ENCODE data around the gene ALK. TPM values are rescaled to one million over a fixed set of nuclear protein-coding genes. Genes with fewer than 3 reads are reported as not detected.
"Not testable (repeated sequence)": the region's sequence is repeated elsewhere in the genome, so short reads cannot be mapped to it uniquely, and the experiment has no call there.

ALK gene
- total RNA-seq, 1 experiment from 2014 or later = 0.06 TPM

DNA sequence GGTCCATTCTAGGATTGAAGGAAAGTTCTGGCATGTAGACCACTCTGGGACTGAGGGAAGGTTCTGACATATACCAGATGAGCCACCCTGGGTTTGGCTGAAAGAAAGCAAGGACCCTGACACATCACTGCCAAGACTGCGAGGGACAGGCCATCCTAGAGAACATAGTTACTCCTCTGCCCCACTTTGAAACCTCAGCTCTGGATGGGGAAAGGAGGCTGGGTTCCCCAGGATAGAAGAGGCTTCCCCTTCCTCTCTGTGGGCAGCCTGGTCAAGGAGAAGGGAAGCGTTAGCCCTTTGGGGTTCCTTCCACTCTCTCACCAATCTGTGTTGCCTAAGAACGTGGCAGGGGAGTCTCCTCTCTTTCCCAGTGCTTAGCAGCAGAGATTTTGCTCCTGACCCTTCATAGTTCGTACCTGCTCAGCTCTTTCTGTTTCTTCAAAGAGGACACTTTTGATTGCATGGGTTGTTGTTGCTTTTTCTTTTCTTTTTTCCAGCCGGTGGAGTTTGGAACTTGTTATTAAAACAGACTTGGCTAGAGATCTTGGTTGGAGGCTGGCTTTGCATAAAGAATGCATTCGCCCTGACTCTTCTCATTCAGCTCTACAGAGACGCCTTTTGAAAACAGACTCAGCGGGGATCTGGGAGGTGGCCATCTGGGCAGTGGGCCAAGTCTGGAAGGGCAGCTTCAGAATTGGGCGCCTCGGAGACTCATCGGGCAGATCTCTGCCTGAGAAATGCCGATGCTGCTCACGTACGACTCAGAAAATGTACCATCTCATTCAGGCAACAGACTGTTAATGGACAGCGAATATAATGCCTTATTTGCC, 640.1 kb downstream of the ALK start:
- peak; percentile 78 for DNase-seq (ENCODE audit: low read depth)

DNA sequence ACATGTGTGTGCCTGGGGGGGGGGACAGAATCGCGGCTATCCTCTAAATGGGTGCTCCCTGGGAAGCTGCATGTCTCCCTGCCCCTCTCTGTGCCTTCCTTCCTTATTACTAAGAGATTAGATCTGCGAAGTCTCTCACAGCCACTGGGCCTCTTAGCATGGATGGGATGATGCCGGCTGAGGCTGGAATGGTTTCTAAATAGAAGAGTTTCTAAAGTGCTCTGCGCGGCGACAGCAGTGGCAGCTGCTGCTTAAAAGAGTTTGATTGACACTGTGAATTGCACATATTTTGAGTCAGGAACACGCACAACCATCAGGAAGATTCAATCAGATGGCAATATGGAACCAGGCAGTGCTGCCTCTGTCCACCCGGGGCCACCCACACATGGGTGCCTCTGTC, 642.4 kb downstream of the ALK start:
- no peak for DNase-seq (ENCODE audit: low read depth)

DNA sequence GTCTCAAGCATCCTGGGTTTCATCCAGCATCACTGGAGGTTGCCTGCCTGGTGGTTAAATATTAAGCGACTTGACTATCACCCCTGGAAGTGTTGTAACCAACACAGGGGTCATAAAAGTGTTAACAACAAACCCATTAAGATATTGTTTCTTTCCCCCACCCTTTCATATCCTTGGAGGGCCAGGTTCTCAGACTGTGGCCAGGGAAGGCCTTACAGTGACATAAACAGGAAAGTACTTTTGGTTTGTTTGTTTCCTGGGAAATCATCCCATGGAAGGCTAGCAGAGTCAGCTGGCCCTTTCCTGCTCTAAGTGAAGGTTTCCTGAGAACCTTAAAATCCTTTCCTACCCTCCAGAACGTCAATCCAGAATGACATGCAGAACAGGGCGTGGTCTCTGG, 645.2 kb downstream of the ALK start:
- no peak for DNase-seq (ENCODE audit: low read depth)

DNA sequence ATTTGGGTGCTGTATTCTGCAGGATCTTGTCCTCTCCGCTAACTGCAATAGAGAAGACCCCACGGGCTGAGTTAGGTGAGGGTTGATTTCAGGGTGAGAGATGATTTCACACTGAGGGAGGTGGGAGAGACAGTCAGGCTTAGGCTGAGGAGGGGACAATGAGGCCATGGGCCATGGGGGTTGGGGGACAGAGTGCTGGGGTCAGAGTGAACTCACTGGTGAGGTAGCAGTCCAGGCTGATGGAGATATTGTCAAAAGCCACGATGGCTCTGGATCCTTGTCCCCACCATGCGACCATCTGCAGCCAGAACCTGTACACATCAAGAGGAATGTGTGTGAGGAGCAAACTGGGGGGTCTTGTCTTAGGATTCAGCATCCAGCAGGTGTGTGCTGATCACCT, 646.2 kb downstream of the ALK start:
- DNase-seq (ENCODE audit: low read depth) = no peak

DNA sequence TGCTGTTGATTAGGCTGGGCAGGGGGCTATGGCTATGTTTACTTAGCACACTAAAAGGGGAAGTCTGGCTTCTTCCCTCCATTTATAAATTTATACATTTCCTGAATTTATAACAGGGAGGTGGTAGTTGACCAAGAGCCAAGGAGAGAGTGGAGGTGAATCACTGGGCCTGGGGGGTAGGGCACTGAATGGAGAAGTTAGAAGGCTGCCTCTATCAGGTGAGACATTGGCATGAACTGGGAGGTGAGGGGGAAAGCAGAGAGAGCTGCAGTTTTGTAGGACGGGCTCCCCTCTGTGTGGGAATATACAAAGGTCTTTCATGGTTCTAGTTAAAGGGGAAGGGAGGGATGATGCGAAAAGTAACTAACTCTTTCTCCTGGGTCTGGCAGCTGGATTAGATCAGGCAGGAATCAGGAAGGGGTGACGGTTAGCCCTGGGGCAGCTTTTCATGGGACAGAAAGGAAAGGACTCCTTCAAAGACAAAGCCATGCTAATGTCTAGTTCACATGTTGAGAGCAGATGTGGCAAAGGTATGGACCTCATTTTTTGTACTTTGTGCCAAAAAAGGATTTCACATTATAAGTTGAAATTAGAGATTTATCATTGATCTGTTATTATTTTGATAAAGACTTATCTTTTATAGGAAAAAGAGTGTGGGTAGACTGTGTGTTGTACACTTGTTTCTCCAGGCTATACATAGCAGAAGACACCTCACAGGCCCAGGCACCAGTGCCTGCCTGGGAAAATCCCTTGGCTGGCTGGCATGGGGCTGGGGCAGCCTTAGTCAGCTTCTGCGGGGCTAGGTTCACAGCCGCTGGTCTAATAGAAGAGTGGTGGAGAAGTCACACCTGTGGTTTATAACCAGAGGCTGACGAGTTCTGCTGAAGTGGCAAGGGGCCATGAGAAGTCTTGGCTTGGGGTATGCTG, 647.4 kb downstream of the ALK start:
- DNase-seq (ENCODE audit: low read depth) = no peak

DNA sequence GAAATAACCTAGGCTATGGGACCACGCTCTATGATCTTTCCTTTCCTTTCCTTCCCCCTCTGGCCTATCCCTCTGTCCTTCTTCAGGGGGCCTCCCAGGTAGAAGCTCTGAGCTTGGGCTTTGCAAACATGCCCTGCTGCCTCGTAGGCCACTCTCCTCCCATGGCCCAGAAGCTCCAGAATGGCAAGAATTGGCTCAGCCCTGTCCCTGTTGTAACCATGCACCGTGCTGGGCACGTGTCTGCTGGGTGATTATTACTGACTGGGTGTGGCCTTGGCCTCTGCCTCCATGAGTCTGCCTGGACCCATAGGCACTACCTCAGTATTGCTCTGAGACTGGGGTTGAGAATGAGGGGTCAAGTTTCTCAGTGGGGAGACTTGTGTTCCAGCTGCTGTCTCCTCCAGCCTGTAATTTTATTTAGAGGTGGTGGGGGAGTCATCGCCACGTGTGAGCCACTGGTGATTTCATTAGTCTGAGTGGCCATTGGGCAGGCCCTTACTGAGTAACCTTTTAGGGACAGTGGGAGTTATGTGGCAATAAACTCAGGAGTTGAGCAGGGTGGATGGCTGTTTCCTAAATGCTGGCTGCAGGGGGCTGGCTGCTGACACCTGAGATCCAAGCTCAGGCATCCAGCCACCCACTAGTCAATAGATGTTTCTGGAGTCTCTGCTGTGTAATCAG, 648.2 kb downstream of the ALK start:
- no peak for DNase-seq (ENCODE audit: low read depth)

DNA sequence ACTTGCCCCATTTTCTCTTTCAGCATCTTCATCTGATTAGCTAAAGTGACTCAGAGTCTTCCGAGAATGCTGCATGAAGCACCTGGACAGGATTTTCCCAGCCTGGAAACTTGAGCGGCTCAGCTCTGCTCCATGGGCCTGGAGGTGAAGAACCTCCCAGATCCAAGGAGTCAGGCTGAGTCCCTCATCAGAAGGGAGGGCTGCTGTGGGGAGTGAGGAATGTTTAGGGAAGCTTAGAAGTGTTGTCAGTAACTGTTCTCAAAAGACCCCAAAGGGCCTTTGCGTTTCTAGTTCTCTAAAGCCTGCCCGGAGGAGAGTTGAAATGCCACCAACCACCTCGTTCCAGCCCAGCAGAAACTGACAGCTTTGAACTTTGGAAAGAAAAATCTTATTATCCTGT, 649.1 kb downstream of the ALK start:
- DNase-seq (ENCODE audit: low read depth) = no peak

DNA sequence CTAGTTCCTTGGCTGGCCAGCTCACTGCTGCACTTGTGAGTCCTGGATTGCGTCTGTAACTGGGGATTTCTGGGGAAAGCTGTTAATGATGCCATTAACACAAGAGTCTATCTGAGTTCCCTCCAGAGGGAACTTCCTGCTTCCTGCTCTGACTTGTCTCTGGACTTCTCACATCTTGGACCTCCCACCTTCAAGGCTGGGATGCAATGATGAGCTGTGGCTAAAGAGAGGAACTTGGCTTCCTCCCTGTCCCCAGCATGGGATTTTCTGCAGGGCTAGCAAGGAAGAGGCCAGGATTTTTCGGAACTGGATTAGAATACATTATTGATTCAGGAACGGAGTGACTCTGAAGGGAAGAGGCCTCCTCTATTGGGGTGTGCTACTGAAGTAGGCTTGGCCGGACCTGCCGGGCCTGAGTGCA, 650.7 kb downstream of the ALK start:
- DNase-seq (ENCODE audit: low read depth) = no peak

DNA sequence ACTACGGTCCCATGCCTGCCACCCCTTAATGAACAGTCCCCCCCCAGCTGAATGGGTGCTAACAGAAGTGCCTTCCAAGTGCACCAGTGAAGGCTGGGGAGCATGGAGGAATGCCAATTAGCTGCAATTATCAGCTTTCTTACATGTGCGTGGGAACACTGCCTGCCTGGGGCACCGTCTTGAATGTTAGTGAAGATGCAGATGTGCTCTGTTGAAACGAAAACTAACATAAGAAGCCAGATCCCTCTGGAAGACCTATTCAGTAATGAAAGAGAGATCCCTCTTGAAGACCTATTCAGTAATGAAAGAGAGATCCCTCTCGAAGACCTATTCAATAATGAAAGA, 651.6 kb downstream of the ALK start:
- no peak for DNase-seq (ENCODE audit: low read depth)

DNA sequence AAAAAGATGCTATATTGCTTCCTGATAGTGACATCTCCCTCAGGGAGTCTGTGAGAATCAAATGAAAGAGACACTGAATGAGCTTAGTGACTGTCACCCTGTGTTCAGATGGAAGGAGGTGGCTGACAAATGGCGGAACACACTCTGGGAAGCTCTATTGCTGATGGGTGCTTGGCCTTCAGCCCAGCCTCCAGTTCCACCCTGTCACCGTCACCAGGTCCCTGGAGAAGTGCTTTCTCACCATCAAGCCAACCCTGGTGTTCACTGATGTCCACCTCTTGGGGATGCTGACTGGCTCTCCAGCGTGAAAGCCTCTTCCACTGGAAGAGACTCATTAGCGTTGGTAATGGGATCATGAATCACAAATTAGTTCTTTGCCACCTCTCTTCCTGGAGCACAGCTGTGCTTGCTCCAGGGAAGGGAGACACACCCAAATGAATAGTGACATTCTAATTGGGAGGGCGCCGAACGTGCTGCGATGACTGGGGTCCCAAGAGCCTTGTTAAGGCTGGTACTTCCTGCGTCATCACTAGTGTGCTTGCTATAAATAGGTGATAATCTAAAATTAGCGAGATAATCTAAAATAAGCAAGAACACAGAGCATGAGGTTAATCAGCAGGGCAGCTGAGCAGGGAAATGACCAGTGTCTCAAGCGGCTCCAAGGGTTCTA, 652.2 kb downstream of the ALK start:
- DNase-seq (ENCODE audit: low read depth) = no peak

DNA sequence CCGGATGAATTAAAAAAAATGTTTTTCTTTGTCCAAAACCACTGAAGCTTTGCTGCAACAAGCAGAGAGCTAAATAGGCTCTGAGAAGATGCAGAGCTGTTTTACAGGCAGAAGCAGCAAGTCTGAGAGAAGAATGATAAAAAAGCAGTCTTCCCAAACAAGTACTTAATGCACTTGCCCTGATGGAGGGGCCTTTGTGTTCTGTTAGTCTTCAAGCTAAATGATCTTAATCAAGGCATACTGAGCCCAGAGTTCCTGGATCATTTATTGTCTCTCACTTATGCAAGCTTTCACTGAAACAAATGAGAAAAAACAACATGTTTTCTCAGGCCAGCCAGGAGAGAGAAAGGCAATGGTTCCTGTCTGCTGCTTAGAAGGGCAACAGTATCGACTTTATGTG, 653.7 kb downstream of the ALK start:
- DNase-seq (ENCODE audit: low read depth) = no peak

DNA sequence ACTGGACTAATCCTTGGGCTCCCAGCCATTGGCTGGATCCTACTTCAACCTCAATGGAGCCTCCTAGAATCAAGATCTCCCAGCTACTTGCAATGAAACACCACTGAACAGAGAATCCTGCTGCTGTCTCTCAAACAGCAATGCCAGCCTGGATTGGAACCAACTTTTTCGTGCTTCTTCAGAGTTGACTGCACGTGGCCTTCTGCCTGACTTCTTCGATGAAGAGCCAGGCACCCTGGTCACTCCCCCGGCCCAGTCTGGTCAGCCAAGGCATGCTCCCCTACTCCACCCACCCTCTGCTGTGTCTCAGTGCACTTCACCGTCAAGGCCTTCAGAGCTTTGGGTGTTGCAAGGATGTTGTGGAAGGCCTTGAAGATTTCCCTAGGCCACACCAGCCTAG, 657.5 kb downstream of the ALK start:
- no peak for DNase-seq (ENCODE audit: low read depth)

DNA sequence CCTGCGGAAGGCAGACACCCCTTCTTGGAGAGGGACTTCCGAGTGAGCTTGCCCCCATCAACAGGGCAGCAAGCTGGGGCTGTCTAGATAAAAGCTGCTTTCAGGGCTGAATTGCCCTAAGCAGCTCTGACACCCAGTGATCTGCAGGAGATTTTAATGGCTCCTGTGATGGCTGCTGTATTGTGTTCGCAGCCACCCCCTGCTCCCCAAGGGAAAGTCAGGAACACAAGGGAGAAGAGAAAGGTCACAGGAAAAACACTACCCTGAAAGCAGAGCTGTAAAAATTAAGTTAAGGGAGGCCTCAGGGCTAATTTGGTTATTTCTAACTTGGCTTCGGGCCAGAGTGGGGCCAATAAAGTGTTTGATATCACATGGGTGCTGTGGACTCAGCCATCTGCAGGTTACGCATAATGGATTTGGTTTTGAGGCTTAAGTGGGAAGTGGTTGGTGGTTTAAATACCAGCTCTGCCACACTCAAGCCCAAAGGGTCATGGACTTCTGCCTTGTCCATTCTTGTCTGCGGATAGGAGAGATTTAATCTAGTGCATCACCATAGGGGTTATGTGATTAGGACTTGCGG, 658.6 kb downstream of the ALK start:
- no peak for DNase-seq (ENCODE audit: low read depth)

DNA sequence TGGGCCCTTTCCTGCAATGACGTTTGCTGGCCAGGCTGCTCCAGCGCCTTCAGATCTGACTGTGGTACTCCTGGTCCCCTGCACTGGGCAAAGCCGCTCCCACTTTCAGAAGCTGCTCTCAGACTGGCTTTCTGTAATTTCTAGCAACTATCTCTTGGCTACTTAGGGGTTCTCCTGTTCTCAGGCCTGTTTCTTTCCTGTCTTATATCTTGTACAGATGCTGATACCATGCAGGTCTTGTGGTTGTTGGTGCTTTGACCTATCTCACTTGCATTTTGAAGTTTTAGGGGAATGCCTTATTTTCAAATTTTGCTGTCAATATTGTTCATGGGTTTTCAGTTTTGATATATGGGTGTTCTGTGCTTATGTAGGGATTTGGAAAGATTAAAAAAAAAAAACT, 660.4 kb downstream of the ALK start:
- DNase-seq (ENCODE audit: low read depth) = no peak

DNA sequence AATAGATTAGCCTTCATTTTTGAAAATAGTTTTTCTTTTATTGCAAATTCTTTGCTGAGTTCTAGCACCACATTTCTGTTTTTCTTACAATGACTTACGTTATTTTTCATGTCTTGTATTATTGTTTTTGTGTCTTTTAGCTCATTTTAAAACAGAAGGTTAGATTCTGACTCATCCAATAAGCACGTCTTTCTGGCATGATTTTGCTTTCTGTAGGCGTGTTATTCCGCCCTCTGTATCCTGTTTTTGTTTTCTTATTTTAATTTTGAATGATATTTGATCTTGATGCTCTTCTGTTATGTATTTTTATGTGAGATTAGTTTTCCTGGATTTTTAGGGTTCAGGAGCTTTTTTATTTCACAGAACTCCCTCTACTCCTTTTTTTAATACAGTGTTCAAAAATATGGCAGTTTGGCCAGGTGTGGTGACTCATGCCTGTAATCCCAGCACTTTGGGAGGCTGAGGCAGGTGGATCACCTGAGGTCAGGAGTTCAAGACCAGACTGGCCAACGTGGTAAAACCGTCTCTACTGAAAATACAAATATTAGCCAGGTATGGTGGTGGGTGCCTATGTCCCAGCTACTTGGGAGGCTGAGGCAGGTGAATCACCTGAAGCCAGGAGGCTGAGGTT, 661.1 kb downstream of the ALK start:
- DNase-seq (ENCODE audit: low read depth) = peak; percentile 78

DNA sequence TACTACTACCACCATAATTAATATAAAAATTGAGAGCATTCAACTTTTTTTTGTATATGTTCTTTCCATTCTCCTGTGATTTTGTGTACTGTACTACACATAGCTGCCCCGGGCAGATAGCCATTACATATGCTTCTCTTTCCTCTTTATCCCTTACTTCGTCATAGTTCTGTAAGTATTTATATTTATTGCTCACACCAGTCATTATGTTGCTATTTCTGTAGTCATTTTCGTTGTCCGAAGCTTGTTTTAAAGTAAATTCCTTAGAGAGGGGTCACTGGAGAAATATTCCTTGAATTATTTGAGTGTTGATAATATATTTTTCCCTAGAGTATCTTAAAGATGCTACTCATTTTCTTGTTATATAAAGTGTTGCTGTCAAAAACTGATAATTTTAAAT, 662.2 kb downstream of the ALK start:
- peak; percentile 50 for DNase-seq (ENCODE audit: low read depth)

DNA sequence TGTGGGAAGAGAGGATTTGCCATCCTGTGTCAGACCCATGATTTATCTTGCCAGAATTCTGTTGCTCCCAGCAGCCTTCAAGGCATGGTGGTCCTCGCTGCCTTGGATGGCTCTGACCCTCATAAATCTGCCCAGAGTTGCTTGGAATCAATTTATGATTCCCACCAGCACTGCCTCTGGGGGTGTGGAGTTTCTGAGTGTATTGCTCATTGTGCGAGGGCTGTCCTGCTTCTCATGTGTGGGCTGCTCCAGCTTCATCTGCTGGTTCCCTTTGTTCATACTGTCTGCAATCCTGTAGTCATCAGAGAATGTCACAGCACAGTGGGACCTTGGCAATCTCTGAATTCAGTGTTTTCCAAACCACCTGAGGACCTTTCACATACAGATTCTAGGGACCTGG, 666.4 kb downstream of the ALK start:
- no peak for DNase-seq (ENCODE audit: low read depth)

DNA sequence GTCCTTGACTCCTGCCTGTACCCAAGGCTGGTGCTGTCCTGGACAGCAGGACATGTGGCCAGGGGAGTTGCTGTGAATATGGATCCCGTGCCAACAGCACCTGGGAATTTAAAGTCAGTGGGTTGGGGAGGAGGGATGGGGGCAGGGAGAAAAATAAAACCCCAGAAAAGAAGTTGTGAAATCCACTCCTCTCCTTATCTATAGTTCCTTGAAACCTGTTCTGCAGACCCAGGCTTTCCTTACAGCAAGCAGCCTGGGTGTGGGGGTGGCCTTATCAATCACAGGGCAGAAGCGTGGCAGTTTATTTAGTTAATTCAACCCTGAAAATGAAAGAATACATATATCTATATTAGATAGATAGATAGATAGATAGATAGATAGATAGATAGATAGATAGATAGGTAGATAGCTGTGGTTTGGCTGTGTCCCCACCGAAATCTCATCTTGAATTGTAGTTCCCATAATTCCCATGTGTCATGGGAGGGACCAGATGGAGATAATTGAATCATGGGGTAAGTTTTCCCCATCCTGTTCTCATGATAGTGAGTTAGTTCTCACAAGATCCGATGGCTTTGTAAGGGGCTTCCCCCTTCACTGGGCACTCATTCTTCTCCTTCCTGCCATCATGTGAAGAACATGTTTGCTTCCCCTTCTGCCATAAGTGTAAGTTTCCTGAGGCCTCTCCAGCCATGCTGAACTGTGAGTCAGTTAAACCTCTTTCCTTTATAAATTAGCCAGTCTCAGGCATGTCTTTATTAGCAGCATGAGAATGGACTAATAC, 667.7 kb downstream of the ALK start:
- not testable (repeated sequence) for DNase-seq (ENCODE audit: low read depth)

DNA sequence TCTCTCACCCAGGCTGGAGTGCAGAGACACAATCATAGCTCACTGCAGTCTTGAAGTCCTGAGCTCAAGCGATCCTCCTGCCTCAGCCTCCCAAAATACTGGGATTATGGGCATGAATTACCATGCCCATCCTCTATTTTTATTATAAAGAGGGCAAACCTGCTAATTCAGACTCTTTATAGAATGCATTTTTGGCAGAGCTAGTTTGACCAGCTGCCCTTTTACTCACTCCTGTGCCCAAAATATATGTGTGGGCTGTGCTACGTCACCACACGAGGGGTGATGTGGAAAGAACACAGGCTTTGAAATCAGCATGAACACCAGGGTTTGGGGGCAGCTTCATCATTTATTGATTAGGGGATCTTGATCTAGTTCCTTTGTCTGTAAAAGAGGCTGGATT, 668.4 kb downstream of the ALK start:
- DNase-seq (ENCODE audit: low read depth) = no peak

DNA sequence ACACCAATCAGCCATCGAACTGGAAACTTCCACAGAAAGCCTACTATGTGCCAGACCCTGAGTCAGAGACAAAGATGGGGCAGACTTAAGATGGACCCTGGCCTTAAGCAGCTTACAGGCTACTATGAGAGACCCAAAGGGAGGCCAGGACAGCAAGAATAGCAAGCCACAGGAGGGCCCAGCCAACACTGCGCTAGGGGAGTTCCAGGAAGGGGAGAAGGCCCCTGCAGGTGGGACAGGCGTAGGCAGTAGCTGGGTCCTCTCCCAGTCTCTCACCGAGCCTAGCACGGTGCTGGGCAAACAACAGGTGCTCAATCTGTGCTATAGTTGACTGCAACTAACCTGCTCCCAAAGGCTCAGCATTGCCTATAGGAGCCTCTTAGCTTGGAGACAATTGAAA, 670.0 kb downstream of the ALK start:
- no peak for DNase-seq (ENCODE audit: low read depth)

Measured in LHCN-M2 (cell line).